IMR-90 (cell line): ENCODE data around the gene GLG1. TPM values are rescaled to one million over a fixed set of nuclear protein-coding genes. Genes with fewer than 3 reads are reported as not detected.
"Not testable (repeated sequence)": the region's sequence is repeated elsewhere in the genome, so short reads cannot be mapped to it uniquely, and the experiment has no call there.

Experiments
- ATAC-seq: fragments of 200-7000 bp; cut with Tn5 transposase; 2 replicates; pipeline ENCODE4 v1.9.1; 2020; ENCODE audit warnings: low read depth, mild to moderate bottlenecking, moderate library complexity
- BruUV-seq: library from RNA; stranded (reverse); fragments of 400-500 nt; replicated peaks from 2 replicates; lab custom pipeline; 2021; lab: Mats Ljungman, UMichigan
- CTCF ChIA-PET: fragments of 300-600 bp; formaldehyde crosslinking; extraction: SDS; loops from one replicate; lab custom pipeline; 2021; ENCODE audit warnings: antibody characterized with exemption; lab: Yijun Ruan, JAX
- POLR2A ChIA-PET: fragments of 300-600 bp; sonication (Branson Sonifier 250); formaldehyde crosslinking; loops from one replicate; lab custom pipeline; 2022; ENCODE audit warnings: antibody characterized with exemption; ENCODE audit not compliant: unreplicated experiment; lab: Charles Lee
- DNase-seq: peaks from one replicate; pipeline ENCODE4 v3.0.0; 2013
- H2AFZ ChIP-seq: replicated peaks from 2 replicates; pipeline ENCODE3; 2013; ENCODE audit warnings: low read length, mild to moderate bottlenecking; ENCODE audit not compliant: poor library complexity
- H2AK5ac ChIP-seq: 2 replicates; pipeline ENCODE4 v1.6.1; 2013; ENCODE audit warnings: low read depth, low read length, inconsistent platforms
- H2AK9ac ChIP-seq: replicated peaks from 2 replicates; pipeline ENCODE3; 2013; ENCODE audit warnings: mild to moderate bottlenecking, low read depth, low read length, moderate library complexity; ENCODE audit not compliant: poor library complexity
- H2BK120ac ChIP-seq: 2 replicates; pipeline ENCODE4 v1.6.1; 2013; ENCODE audit warnings: low read depth, low read length, inconsistent platforms
- H2BK15ac ChIP-seq: 3 replicates; pipeline ENCODE4 v1.6.1; 2013; ENCODE audit warnings: low read depth, low read length, inconsistent platforms
- H2BK20ac ChIP-seq: 2 replicates; pipeline ENCODE4 v1.6.1; 2013; ENCODE audit warnings: low read depth, mild to moderate bottlenecking, inconsistent platforms, low read length, moderate library complexity
- H2BK5ac ChIP-seq: 2 replicates; pipeline ENCODE4 v1.6.1; 2013; ENCODE audit warnings: mild to moderate bottlenecking, low read depth, low read length, inconsistent platforms; ENCODE audit not compliant: poor library complexity, severe bottlenecking
- H3K14ac ChIP-seq: replicated peaks from 2 replicates; pipeline ENCODE4 v1.6.1; 2013; ENCODE audit warnings: low read depth, low read length, inconsistent platforms
- H3K18ac ChIP-seq: 2 replicates; pipeline ENCODE4 v1.6.1; 2013; ENCODE audit warnings: low read depth, low read length, control low read depth
- H3K23ac ChIP-seq: 2 replicates; pipeline ENCODE4 v1.6.1; 2013; ENCODE audit warnings: low read depth, low read length, inconsistent platforms
- H3K27ac ChIP-seq: 2 replicates; pipeline ENCODE4 v1.5.1; 2013; ENCODE audit warnings: mild to moderate bottlenecking, control low read depth, low read length; ENCODE audit not compliant: insufficient read depth
- H3K27me3 ChIP-seq: 2 replicates; pipeline ENCODE4 v1.6.1; 2013; ENCODE audit warnings: low read length; ENCODE audit not compliant: control insufficient read depth, insufficient read depth
- H3K36me3 ChIP-seq: 2 replicates; pipeline ENCODE4 v1.6.1; 2013; ENCODE audit warnings: low read length, mixed read lengths; ENCODE audit not compliant: control insufficient read depth, insufficient read depth
- H3K4ac ChIP-seq: 2 replicates; pipeline ENCODE4 v1.6.1; 2013; ENCODE audit warnings: low read depth, low read length, inconsistent platforms
- H3K4me1 ChIP-seq: 2 replicates; pipeline ENCODE4 v1.6.1; 2013; ENCODE audit warnings: low read length, mixed read lengths; ENCODE audit not compliant: control insufficient read depth, insufficient read depth
- H3K4me2 ChIP-seq: 2 replicates; pipeline ENCODE4 v1.6.1; 2013; ENCODE audit warnings: low read depth, mild to moderate bottlenecking, control low read depth, low read length, moderate library complexity
- H3K4me3 ChIP-seq: 2 replicates; pipeline ENCODE4 v1.5.1; 2013; ENCODE audit warnings: low read depth, mild to moderate bottlenecking, control low read depth, low read length, moderate library complexity; ENCODE audit not compliant: insufficient read depth
- H3K56ac ChIP-seq: 2 replicates; pipeline ENCODE4 v1.6.1; 2013; ENCODE audit warnings: low read length, inconsistent platforms; ENCODE audit not compliant: insufficient read depth; ENCODE audit errors: extremely low read depth
- H3K79me1 ChIP-seq, 2 experiments: 2 replicates each; pipeline ENCODE4 v1.6.1; 2013; ENCODE audit warnings: low read length in 2 of 2, inconsistent platforms in 1 of 2, low read depth in 1 of 2
- H3K9ac ChIP-seq: 2 replicates; pipeline ENCODE4 v1.6.1; 2013; ENCODE audit warnings: low read depth, low read length, control low read depth
- H3K9me1 ChIP-seq: 2 replicates; pipeline ENCODE4 v1.6.1; 2013; ENCODE audit warnings: low read length, inconsistent platforms; ENCODE audit not compliant: insufficient read depth
- H3K9me3 ChIP-seq: 2 replicates; pipeline ENCODE4 v1.6.1; 2013; ENCODE audit warnings: low read length; ENCODE audit not compliant: control insufficient read depth, insufficient read depth
- H4K20me1 ChIP-seq: 2 replicates; pipeline ENCODE4 v1.6.1; 2013; ENCODE audit warnings: low read length, inconsistent platforms; ENCODE audit not compliant: insufficient read depth
- H4K5ac ChIP-seq: 2 replicates; pipeline ENCODE4 v1.6.1; 2013; ENCODE audit warnings: mild to moderate bottlenecking, low read depth, low read length, control low read depth
- H4K8ac ChIP-seq, 2 experiments: 2 replicates each; pipeline ENCODE4 v1.6.1; 2013; ENCODE audit warnings: low read depth in 2 of 2, low read length in 2 of 2, control low read depth in 1 of 2, inconsistent platforms in 1 of 2
- H4K91ac ChIP-seq: 2 replicates; pipeline ENCODE4 v1.6.1; 2013; ENCODE audit warnings: low read depth, low read length, inconsistent platforms; ENCODE audit not compliant: insufficient read depth
- BHLHE40 ChIP-seq: fragments of 150-350 bp; IDR thresholded peaks from 2 replicates; pipeline ENCODE4 v1.6.1; 2016; ENCODE audit warnings: mild to moderate bottlenecking, low read depth, low read length
- MAFK ChIP-seq: IDR thresholded peaks from 2 replicates; pipeline ENCODE4 v1.6.1; 2012; ENCODE audit warnings: low read depth, low read length, improper control_type of control experiment
- MAZ ChIP-seq: IDR thresholded peaks from 2 replicates; pipeline ENCODE4 v1.6.1; 2012; ENCODE audit warnings: low read depth, mild to moderate bottlenecking, low read length, improper control_type of control experiment, moderate library complexity, borderline replicate concordance
- RCOR1 ChIP-seq: IDR thresholded peaks from 2 replicates; pipeline ENCODE4 v1.6.1; 2012; ENCODE audit warnings: mild to moderate bottlenecking, low read length, improper control_type of control experiment; ENCODE audit not compliant: insufficient replicate concordance
- SMC3 ChIP-seq: fragments of 150-350 bp; IDR thresholded peaks from 2 replicates; pipeline ENCODE4 v1.6.1; 2016; ENCODE audit warnings: low read depth, mild to moderate bottlenecking, antibody characterized with exemption, low read length, moderate library complexity
- WGBS, 2 experiments: methylation state at CpG; one replicate each; pipeline versions ENCODE4 v1.1.5 to v1.1.7; 2013; ENCODE audit warnings: missing lambda C conversion rate in 2 of 2; ENCODE audit not compliant: insufficient read length in 1 of 2; ENCODE audit errors: extremely low coverage in 2 of 2; 5-methylcytosine and 5-hydroxymethylcytosine counted together
- dilution Hi-C: fragments of 300-500 bp; cut with HindIII; formaldehyde crosslinking; loops from one replicate; pipeline ENCODE4 v1.14.3; 2018; ENCODE audit warnings: low sequenced_read_pairs; ENCODE audit not compliant: unreplicated experiment
- in situ Hi-C: fragments of 300-500 bp; cut with MboI; formaldehyde crosslinking; loops from 3 replicates; pipeline ENCODE4 v1.14.3; 2019; ENCODE audit warnings: low sequenced_read_pairs, inconsistent platforms, mixed read lengths
- intact Hi-C: fragments of 100-400 bp; cut with micrococcal nuclease; formaldehyde crosslinking; loops from 2 replicates; pipeline ENCODE4 v1.10.0; 2022
- polyA plus RNA-seq, 3 experiments: library from polyadenylated mRNA; depleted of rRNA; stranded (reverse); fragments of >200 nt; gene quantifications; 2 replicates each; pipeline ENCODE4 v1.2.3, GENCODE V29; 2012; ENCODE audit warnings: low replicate concordance in 1 of 3
- total RNA-seq: library from RNA; depleted of rRNA; stranded (reverse); fragments of >200 nt; gene quantifications from 2 replicates; pipeline ENCODE4 v1.2.3, GENCODE V29; 2012
- TF ChIP-seq, protein P1 (sequence below): conservative IDR thresholded peaks from 2 replicates; pipeline ENCODE4 v1.5.1; 2012; ENCODE audit warnings: mild to moderate bottlenecking, low read depth, low read length, improper control_type of control experiment

GLG1 gene
- total and polyA plus RNA-seq, 2 of the 4 experiments (the other 2 are of a cell fraction), result 91.0 to 107 TPM

DNA sequence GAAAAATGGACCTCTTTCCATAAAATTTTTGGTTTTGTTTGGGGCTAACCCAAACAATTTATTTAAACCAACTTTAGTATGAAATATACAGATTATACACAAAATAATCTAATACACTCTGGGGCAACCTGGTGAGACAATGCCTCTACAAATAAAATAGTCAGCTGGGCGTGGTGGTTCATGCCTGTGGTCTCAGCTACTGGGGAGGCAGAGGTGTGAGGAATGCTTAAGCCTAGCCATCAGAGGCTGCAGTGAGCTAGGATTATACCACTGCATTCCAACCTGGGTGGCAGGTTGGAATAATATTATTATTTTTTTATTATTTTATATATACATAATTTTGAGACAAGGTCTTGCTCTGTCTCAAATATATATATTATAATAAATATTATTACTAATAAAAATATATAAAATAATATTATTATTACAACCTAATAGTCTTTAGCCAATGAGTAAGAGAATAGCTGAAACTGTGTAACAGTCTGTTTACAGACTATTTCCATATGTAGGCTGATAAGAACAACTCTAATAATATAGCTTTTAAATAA is 50.5 kb downstream of the GLG1 start:
- Histone ChIP-seq H3K18ac (no peak overlapping the region), H2BK5ac (no peak overlapping the region), H4K91ac (no peak overlapping the region), H3K79me1 (peaks cover 27 to 49% of the 10 kb centered on the region in 2 experiments), H3K56ac (no peak overlapping the region), H3K14ac (no peak overlapping the region; the same call in 1 of the 2 replicates), H3K9me1 (0 out of 2 replicates have a peak, but pooled peaks cover 2% of the 10 kb centered on the region), H2AFZ (no peak overlapping the region), H3K4me1 (no peaks in the 10 kb centered on the region), H4K8ac (no peak overlapping the region), H3K4me3 (no peak overlapping the region), H4K5ac (no peak overlapping the region), H3K9ac (no peak overlapping the region), H2AK5ac (no peak overlapping the region), H4K20me1 (peaks cover 28% of the 10 kb centered on the region), H2BK20ac (no peak overlapping the region), H2BK15ac (no peak overlapping the region), H3K4ac (no peak overlapping the region), H3K23ac (no peak overlapping the region), H2BK120ac (no peak overlapping the region), H3K4me2 (no peak overlapping the region), H3K27me3 (no peaks in the 10 kb centered on the region), H3K9me3 (no peaks in the 10 kb centered on the region), H3K36me3 (no peaks in the 10 kb centered on the region), H3K27ac (no peak overlapping the region), H2AK9ac (no peak overlapping the region)
- CTCF ChIA-PET, result no interaction called here
- ATAC-seq, result no peak
- POLR2A ChIA-PET, result no interaction called here
- no TSS peak for BruUV-seq
- in situ Hi-C loops, result no loop called here
- no peak for DNase-seq
- no CpG with 5 or more reads among the region's 1 CpG for WGBS, 2 experiments
- intact Hi-C loops, result no loop called here
- TF ChIP-seq RCOR1 (no peak), MAFK (no peak), MAZ (no peak), SMC3 (no peak), BHLHE40 (no peak)
- TF ChIP-seq, protein P1, sequence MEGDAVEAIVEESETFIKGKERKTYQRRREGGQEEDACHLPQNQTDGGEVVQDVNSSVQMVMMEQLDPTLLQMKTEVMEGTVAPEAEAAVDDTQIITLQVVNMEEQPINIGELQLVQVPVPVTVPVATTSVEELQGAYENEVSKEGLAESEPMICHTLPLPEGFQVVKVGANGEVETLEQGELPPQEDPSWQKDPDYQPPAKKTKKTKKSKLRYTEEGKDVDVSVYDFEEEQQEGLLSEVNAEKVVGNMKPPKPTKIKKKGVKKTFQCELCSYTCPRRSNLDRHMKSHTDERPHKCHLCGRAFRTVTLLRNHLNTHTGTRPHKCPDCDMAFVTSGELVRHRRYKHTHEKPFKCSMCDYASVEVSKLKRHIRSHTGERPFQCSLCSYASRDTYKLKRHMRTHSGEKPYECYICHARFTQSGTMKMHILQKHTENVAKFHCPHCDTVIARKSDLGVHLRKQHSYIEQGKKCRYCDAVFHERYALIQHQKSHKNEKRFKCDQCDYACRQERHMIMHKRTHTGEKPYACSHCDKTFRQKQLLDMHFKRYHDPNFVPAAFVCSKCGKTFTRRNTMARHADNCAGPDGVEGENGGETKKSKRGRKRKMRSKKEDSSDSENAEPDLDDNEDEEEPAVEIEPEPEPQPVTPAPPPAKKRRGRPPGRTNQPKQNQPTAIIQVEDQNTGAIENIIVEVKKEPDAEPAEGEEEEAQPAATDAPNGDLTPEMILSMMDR, result no peak
- dilution Hi-C loops, result no loop called here

DNA sequence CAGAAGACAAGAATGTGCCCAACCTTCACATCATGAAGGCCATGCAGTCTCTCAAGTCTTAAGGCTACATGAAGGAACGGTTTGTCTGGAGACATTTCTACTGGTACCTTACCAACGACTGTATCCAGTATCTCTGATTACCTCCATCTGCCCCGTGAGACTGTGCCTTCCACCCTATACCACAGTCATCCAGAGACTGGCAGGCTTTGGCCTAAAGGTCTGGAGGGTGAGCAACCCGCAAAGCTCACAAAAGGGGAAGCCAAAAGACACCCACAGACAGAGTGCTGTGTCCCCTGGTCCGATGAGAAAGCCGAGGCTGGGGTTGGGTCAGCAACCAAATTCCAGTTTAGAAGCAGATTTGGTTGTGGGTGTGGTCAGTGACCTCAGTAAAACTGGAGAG is 54.6 kb downstream of the GLG1 start:
- H3K4me3 ChIP-seq, H2BK15ac ChIP-seq, H4K8ac ChIP-seq, H3K4ac ChIP-seq, DNase-seq, H3K9me1 ChIP-seq, dilution Hi-C loops, H3K9ac ChIP-seq, H2BK120ac ChIP-seq, H2BK5ac ChIP-seq, H3K18ac ChIP-seq, H2BK20ac ChIP-seq, H3K56ac ChIP-seq, H2AFZ ChIP-seq, H3K4me1 ChIP-seq, H3K27me3 ChIP-seq, H3K36me3 ChIP-seq, H3K14ac ChIP-seq, intact Hi-C loops, H3K27ac ChIP-seq, CTCF ChIA-PET, H4K20me1 ChIP-seq, H2AK9ac ChIP-seq, H3K4me2 ChIP-seq, H3K23ac ChIP-seq, H4K5ac ChIP-seq, BruUV-seq, H3K9me3 ChIP-seq, H2AK5ac ChIP-seq, POLR2A ChIA-PET, in situ Hi-C loops, ATAC-seq, H4K91ac ChIP-seq: not testable (repeated sequence)
- no CpG with 5 or more reads among the region's 6 CpGs for whole genome bisulfite sequencing, 2 experiments
- H3K79me1 ChIP-seq, result peaks cover 4 to 25% of the 10 kb centered on the region in 2 experiments; a peak in 3 of 4 replicates
